Mesothelial cell of epicardium (in vitro differentiated cells): ENCODE data around the gene NFATC2. TPM values are rescaled to one million over a fixed set of nuclear protein-coding genes. Genes with fewer than 3 reads are reported as not detected.
"Not testable (repeated sequence)": the region's sequence is repeated elsewhere in the genome, so short reads cannot be mapped to it uniquely, and the experiment has no call there.

Source experiments
- DNase-seq, 2 experiments: peaks; one replicate each; pipeline ENCODE4 v3.0.0; 2021; ENCODE audit warnings: low spot score in 2 of 2; ENCODE audit not compliant: unreplicated experiment in 2 of 2
- H3K27ac Mint-ChIP-seq: 2 replicates; pipeline ENCODE4 v1.8.0; 2021; ENCODE audit warnings: mixed read lengths
- H3K27me3 Mint-ChIP-seq: 2 replicates; pipeline ENCODE4 v1.8.0; 2021; ENCODE audit warnings: low read depth, mixed read lengths
- H3K36me3 Mint-ChIP-seq: 2 replicates; pipeline ENCODE4 v1.8.0; 2021; ENCODE audit warnings: mixed read lengths
- H3K4me1 Mint-ChIP-seq: 2 replicates; pipeline ENCODE4 v1.8.0; 2021; ENCODE audit warnings: mixed read lengths
- H3K4me3 Mint-ChIP-seq: 2 replicates; pipeline ENCODE4 v1.8.0; 2021; ENCODE audit warnings: mild to moderate bottlenecking, moderate library complexity, mixed read lengths
- H3K9me3 Mint-ChIP-seq: 2 replicates; pipeline ENCODE4 v1.8.0; 2021; ENCODE audit warnings: mixed read lengths
- CTCF ChIP-seq: fragments of 200-600 bp; sonication (generic); IDR thresholded peaks from one replicate; pipeline ENCODE4 v1.5.0; 2021; ENCODE audit warnings: antibody characterized with exemption; ENCODE audit not compliant: unreplicated experiment
- total RNA-seq: library from RNA; stranded (reverse); gene quantifications from 3 replicates; pipeline ENCODE4 v1.2.1, GENCODE V29; 2021

NFATC2 gene
- total RNA-seq, 1 donor from 2014 or later: 14.0 TPM

GRCh38 chr20:51350941-51351631, 191.4 kb downstream of the NFATC2 start:
- no peak overlapping the region for H3K4me3 Mint-ChIP-seq
- TF ChIP-seq CTCF: no peak
- no peak for DNase-seq
- H3K9me3 Mint-ChIP-seq: no peaks in the 10 kb centered on the region
- H3K27me3 Mint-ChIP-seq: peaks cover 4% of the 10 kb centered on the region
- no peaks in the 10 kb centered on the region for H3K36me3 Mint-ChIP-seq
- no peak overlapping the region for H3K27ac Mint-ChIP-seq
- no peaks in the 10 kb centered on the region for H3K4me1 Mint-ChIP-seq

- no peak overlapping the region for H3K27ac Mint-ChIP-seq
- peaks cover 3% of the 10 kb centered on the region for H3K9me3 Mint-ChIP-seq
- DNase-seq: no peak
- H3K4me1 Mint-ChIP-seq: no peaks in the 10 kb centered on the region
- H3K36me3 Mint-ChIP-seq: no peaks in the 10 kb centered on the region
- TF ChIP-seq CTCF: no peak
- H3K27me3 Mint-ChIP-seq: peaks cover 4% of the 10 kb centered on the region
- H3K4me3 Mint-ChIP-seq: no peak overlapping the region
Observed at GRCh38 chr20:51348876-51349275, 193.6 kb downstream of the NFATC2 start.

- H3K27me3 Mint-ChIP-seq: peaks cover 4% of the 10 kb centered on the region
- H3K4me3 Mint-ChIP-seq: no peak overlapping the region
- peaks cover 13% of the 10 kb centered on the region for H3K9me3 Mint-ChIP-seq
- TF ChIP-seq CTCF: no peak
- H3K36me3 Mint-ChIP-seq: peaks cover 1% of the 10 kb centered on the region
- no peaks in the 10 kb centered on the region for H3K4me1 Mint-ChIP-seq
- no peak overlapping the region for H3K27ac Mint-ChIP-seq
- DNase-seq: no peak
Observed at GRCh38 chr20:51347831-51348230, 194.7 kb downstream of the NFATC2 start.

GRCh38 chr20:51346686-51347485, 195.6 kb downstream of the NFATC2 start:
- peaks cover 13% of the 10 kb centered on the region for H3K9me3 Mint-ChIP-seq
- no peak overlapping the region for H3K27ac Mint-ChIP-seq
- H3K4me1 Mint-ChIP-seq: no peaks in the 10 kb centered on the region
- H3K4me3 Mint-ChIP-seq: no peak overlapping the region
- H3K27me3 Mint-ChIP-seq: peaks cover 4% of the 10 kb centered on the region
- TF ChIP-seq CTCF: no peak
- H3K36me3 Mint-ChIP-seq: peaks cover 1% of the 10 kb centered on the region
- no peak for DNase-seq

- Mint-ChIP-seq H3K4me3 (no peak overlapping the region), H3K36me3 (peaks cover 1% of the 10 kb centered on the region), H3K9me3 (peaks cover 13% of the 10 kb centered on the region), H3K4me1 (no peaks in the 10 kb centered on the region), H3K27me3 (peaks cover 4% of the 10 kb centered on the region), H3K27ac (no peak overlapping the region)
- TF ChIP-seq CTCF: no peak
- DNase-seq: no peak
Observed at GRCh38 chr20:51345601-51346101, 196.9 kb downstream of the NFATC2 start.

GRCh38 chr20:51343802-51344201, 198.7 kb downstream of the NFATC2 start:
- peaks cover 17% of the 10 kb centered on the region for H3K9me3 Mint-ChIP-seq
- H3K4me3 Mint-ChIP-seq, H3K4me1 Mint-ChIP-seq, DNase-seq, H3K27me3 Mint-ChIP-seq, H3K27ac Mint-ChIP-seq, H3K36me3 Mint-ChIP-seq: not testable (repeated sequence)
